Smooth muscle cell (in vitro differentiated cells): ENCODE data around the gene SLC9A3. TPM values are rescaled to one million over a fixed set of nuclear protein-coding genes. Genes with fewer than 3 reads are reported as not detected.

Experiments used
- DNase-seq: peaks from one replicate; lab custom pipeline; 2025; ENCODE audit not compliant: unreplicated experiment; lab: John Stamatoyannopoulos, UW
- H2AFZ ChIP-seq: fragments of 200-600 bp; sonication (generic); 2 replicates; pipeline ENCODE4 v1.6.0; 2016; ENCODE audit warnings: antibody characterized with exemption, low read depth, mild to moderate bottlenecking
- H3F3A ChIP-seq: fragments of 200-600 bp; sonication (generic); 2 replicates; pipeline ENCODE4 v1.6.0; 2017; ENCODE audit warnings: antibody characterized with exemption, low read depth
- H3K27ac ChIP-seq: fragments of 200-600 bp; sonication (generic); 2 replicates; pipeline ENCODE4 v1.5.1; 2016; ENCODE audit warnings: low read depth, mild to moderate bottlenecking
- H3K27me3 ChIP-seq: fragments of 200-600 bp; sonication (generic); 2 replicates; pipeline ENCODE4 v1.6.1; 2016; ENCODE audit warnings: low read depth, mild to moderate bottlenecking
- H3K36me3 ChIP-seq: fragments of 200-600 bp; sonication (generic); 2 replicates; pipeline ENCODE4 v1.5.1; 2016; ENCODE audit warnings: low read depth
- H3K4me1 ChIP-seq: fragments of 200-600 bp; sonication (generic); 2 replicates; pipeline ENCODE4 v1.5.1; 2016; ENCODE audit warnings: low read depth
- H3K4me2 ChIP-seq: fragments of 200-600 bp; sonication (generic); 2 replicates; pipeline ENCODE4 v1.6.0; 2016; ENCODE audit warnings: mild to moderate bottlenecking
- H3K4me3 ChIP-seq: fragments of 200-600 bp; sonication (generic); 2 replicates; pipeline ENCODE4 v1.5.1; 2016; ENCODE audit warnings: mild to moderate bottlenecking
- H3K79me2 ChIP-seq: fragments of 200-600 bp; sonication (generic); 2 replicates; pipeline ENCODE4 v1.6.0; 2016; ENCODE audit warnings: low read depth, mild to moderate bottlenecking
- H3K9ac ChIP-seq: fragments of 200-600 bp; sonication (generic); 2 replicates; pipeline ENCODE4 v1.6.0; 2016; ENCODE audit warnings: low read depth
- H3K9me3 ChIP-seq: fragments of 200-600 bp; sonication (generic); replicated peaks from 2 replicates; pipeline ENCODE4 v1.5.1; 2016; ENCODE audit warnings: low read depth
- H4K20me1 ChIP-seq: fragments of 200-600 bp; sonication (generic); 2 replicates; pipeline ENCODE4 v1.6.0; 2016; ENCODE audit warnings: low read depth
- CTCF ChIP-seq: fragments of 200-600 bp; sonication (generic); IDR thresholded peaks from 2 replicates; pipeline ENCODE4 v1.5.1; 2017; ENCODE audit warnings: borderline replicate concordance, mild to moderate bottlenecking, antibody characterized with exemption; ENCODE audit not compliant: insufficient read depth, poor library complexity, severe bottlenecking
- WGBS: methylation state at CpG from one replicate; pipeline ENCODE4 v1.1.7; 2016; ENCODE audit warnings: low lambda C conversion rate; 5-methylcytosine and 5-hydroxymethylcytosine counted together
- polyA plus RNA-seq: library from polyadenylated mRNA; unstranded; fragments of >200 nt; fragmentation: Nextera tagmentation; extraction: Ambion mirVana; gene quantifications from 2 replicates; pipeline ENCODE4 v1.2.1, GENCODE V29; 2016
- total RNA-seq: library from RNA; depleted of rRNA; stranded (reverse); fragments of >200 nt; gene quantifications from 2 replicates; pipeline ENCODE4 v1.2.3, GENCODE V29; 2014

Gene SLC9A3
- total and polyA plus RNA-seq, 2 experiments from 2014 or later: 1.1 to 1.8 TPM

GRCh38 chr5:537098-537497 lies 12.8 kb upstream of the SLC9A3 start:
- Histone ChIP-seq H3K4me1 (no peaks in the 10 kb centered on the region), H3K36me3 (no peaks in the 10 kb centered on the region), H3K4me2 (no peak overlapping the region), H3K4me3 (no peak overlapping the region), H3K9me3 (no peaks in the 10 kb centered on the region), H3K9ac (no peak overlapping the region), H3F3A (no peaks in the 10 kb centered on the region), H3K79me2 (no peaks in the 10 kb centered on the region), H2AFZ (no peak overlapping the region), H4K20me1 (no peaks in the 10 kb centered on the region), H3K27me3 (no peaks in the 10 kb centered on the region), H3K27ac (no peak overlapping the region)
- TF ChIP-seq CTCF: no peak
- DNase-seq: no peak
- WGBS: 85% methylated on average over 22 of the region's 22 CpGs

GRCh38 chr5:535846-536698 lies 11.8 kb upstream of the SLC9A3 start:
- no peak for TF ChIP-seq CTCF
- Histone ChIP-seq H2AFZ (no peak overlapping the region), H3K79me2 (no peaks in the 10 kb centered on the region), H3K9me3 (no peaks in the 10 kb centered on the region), H4K20me1 (no peaks in the 10 kb centered on the region), H3K4me1 (no peaks in the 10 kb centered on the region), H3K27me3 (peaks cover 7% of the 10 kb centered on the region), H3K36me3 (no peaks in the 10 kb centered on the region), H3K4me3 (no peak overlapping the region), H3F3A (no peaks in the 10 kb centered on the region), H3K27ac (no peak overlapping the region), H3K9ac (no peak overlapping the region), H3K4me2 (no peak overlapping the region)
- DNase-seq: no peak
- WGBS: 81% methylated on average over 27 of the region's 27 CpGs

GRCh38 chr5:534743-535671 lies 10.8 kb upstream of the SLC9A3 start:
- no peaks in the 10 kb centered on the region for H3K4me1 ChIP-seq
- no peak for DNase-seq
- H3K36me3 ChIP-seq: no peaks in the 10 kb centered on the region
- H3K4me3 ChIP-seq: no peak overlapping the region
- no peaks in the 10 kb centered on the region for H3F3A ChIP-seq
- no peaks in the 10 kb centered on the region for H3K9me3 ChIP-seq
- H3K79me2 ChIP-seq: no peaks in the 10 kb centered on the region
- 95% methylated on average over 33 of the region's 41 CpGs for WGBS
- H3K9ac ChIP-seq: no peak overlapping the region
- no peak overlapping the region for H2AFZ ChIP-seq
- H4K20me1 ChIP-seq: no peaks in the 10 kb centered on the region
- H3K4me2 ChIP-seq: no peak overlapping the region
- no peak for TF ChIP-seq CTCF
- no peak overlapping the region for H3K27ac ChIP-seq
- peaks cover 18% of the 10 kb centered on the region for H3K27me3 ChIP-seq
